Right ventricle myocardium superior (tissue), 1 donor: Measurements from ENCODE around the gene RAD21L1. TPM values are rescaled to one million over a fixed set of nuclear protein-coding genes. Genes with fewer than 3 reads are reported as not detected.

Experiments
- ATAC-seq: fragments of 200-7000 bp; cut with Tn5 transposase; one replicate; pipeline ENCODE4 v1.9.1; 2020; ENCODE audit warnings: mild to moderate bottlenecking; ENCODE audit not compliant: poor library complexity
- DNase-seq: peaks from one replicate; pipeline ENCODE4 v3.0.0-alpha.2; 2020
- intact Hi-C: fragments of 100-400 bp; cut with DNase I; formaldehyde crosslinking; loops from one replicate; pipeline ENCODE4 v1.11.2; 2022
- total RNA-seq: library from RNA; stranded (reverse); fragmentation: NEBNext Ultra II Directional; extraction: Animal tissue kit (Norgen Biotek cat#: 25700); gene quantifications from one replicate; pipeline ENCODE4 v1.2.1, GENCODE V29; 2021
- donor health status: DM: no; HTN: yes; CAD: no; lungs with severe emphysema.

The RAD21L1 gene
- total RNA-seq, 1 donor from 2014 or later = not detected

DNA sequence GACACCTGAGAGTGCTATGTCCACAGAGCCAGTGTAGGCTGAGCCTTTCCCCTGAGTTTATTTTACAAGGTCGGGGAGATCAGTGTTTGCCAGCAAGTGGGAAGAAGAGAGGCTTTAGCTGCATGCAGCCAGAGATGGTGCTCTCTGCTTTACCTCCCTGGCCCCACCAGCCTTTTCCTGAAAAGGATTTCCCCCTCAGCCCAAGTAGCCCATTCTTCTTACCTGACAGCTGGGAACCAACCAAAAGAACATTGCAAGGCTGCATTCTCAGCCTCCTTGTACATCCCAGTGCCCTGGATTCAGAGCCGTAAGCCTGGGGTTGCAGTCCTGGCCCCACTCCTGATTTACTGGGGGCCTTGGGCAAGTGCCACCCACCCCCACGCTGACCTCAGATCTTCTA, 57.1 kb downstream of the RAD21L1 start:
- intact Hi-C loops = no loop called here
- ATAC-seq = no peak
- no peak for DNase-seq

- intact Hi-C loops = no loop called here
- no peak for ATAC-seq
Observed at GRCh38 chr20:1283522-1284510, 58.0 kb downstream of the RAD21L1 start.

DNA sequence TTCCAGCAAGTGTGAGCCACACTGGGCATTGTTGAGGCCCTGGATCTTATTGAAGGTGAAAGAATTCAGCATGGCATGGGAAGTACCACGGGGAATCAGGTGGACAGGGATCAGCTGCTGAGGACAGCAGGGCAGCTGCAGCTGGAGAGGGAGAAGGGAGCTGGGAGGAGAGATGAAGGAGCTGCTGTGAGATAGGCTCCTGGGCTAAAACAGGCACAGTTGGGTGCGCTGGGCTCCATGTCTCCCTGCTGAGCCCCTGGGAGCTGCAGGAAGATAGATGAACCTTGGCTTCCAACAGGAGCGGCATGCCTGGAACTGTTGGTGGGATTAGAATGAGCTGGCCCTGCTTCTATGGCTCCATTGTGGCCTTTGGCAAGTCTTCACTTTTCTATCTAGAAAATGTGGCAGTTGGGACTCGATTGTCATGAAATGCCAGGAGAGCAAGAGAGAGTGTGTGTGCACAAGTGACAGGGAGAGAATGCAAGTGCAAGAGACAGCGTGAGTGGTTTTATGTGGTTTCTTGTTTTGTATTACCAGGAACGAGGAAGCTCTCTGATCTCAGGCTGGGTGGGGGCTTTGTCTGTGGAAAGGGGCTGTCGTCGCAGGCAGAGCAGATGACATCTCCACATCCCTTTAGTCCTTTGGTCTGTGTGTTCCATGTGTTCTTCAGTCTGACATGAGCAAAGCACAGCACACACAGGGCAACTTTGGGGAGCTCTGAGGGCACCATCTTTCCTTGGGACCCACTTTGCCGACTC, 60.6 kb downstream of the RAD21L1 start:
- ATAC-seq (no peak), DNase-seq (no peak)
- intact Hi-C loops = no loop called here

More at GRCh38 chr20:1283522-1284510, 58.0 kb downstream of the RAD21L1 start:
- no peak for DNase-seq

DNA sequence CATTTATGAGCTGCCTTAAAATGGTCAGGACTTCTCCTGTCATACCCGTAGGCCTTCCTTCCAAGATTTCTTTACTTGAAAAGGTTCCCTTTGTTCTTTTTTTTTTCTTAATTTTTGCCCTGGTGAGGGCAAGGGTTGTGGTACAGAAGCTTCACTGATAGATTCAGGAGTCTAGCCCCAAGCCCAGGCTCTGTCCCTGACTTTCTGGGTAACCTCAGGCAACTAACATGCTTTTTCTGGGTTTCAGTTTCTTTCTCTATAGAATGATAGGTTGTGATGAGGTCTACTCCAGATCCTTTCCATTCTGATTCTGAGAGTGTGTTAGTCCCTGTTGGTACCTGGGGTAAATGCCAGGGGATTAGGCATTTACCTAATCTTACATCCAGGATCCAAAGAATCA, 61.5 kb downstream of the RAD21L1 start:
- DNase-seq = no peak
- intact Hi-C loops = no loop called here
- no peak for ATAC-seq

DNA sequence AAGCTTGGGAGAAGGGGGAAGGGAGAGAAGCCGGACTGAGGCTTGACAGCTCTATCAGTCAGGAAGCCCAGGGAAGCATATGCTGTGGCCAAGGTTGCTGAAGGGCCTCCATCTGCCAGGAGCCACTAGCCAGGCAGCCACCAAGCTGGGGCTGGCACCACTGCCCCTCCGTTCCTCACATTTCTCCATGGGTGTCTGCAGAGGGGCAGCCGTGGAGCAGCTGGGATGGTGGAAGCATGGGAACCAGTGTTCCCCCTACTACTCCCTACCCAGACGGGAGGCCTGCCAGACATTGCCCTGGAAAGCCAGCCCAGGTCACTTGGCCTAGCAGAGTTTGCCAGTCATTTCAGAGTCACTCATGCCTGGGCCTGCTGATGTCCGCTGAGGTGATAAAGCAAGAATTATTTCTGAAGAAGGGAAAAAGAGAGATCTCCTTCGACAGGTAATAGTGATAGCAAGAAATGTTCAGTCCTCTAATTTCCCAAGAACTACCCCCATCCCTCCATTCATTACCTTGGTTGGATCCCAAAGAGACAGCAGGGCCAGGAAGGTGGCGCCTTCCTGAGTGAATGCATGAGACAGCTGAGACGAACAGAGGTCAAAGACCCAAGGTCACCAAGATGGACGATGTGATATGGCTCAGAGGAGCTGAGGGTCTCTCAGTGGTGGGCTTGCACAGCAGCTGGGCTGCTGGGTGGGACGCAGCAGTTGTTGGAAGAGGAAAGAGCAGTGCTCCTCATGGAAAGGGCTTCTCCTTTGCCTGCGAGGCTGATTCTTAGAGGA, 62.1 kb downstream of the RAD21L1 start:
- DNase-seq (no peak), ATAC-seq (peak; percentile 77)
- intact Hi-C loops = no loop called here

DNA sequence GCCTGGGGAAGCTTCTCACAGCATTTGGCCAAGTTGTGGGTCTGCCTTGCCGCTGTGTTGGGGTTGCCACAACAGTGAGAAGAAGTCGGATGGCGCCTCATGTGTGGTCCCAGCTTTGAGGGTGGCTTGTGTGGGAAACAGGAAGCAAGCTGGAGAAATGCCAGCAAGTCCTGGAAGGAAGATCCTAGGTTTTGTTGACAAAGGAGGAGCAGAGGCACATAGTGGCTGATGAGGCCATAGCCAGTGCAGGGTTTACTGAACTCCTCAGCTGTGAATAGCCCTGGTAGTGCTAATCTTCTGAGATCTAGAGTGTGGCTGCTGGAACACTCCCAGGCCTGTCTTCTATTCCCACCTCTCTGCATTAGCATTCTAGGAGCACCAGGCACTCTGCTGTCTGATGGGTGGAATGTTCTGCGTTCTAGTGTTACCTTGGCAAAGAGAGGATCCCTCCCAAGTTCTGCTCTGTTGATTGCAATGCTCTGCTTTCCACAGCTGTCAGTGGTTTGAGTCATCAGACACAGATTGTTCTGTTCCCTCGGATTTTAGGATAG, 65.4 kb downstream of the RAD21L1 start:
- DNase-seq = no peak
- intact Hi-C loops = no loop called here
- no peak for ATAC-seq

GRCh38 chr20:1292620-1293019, 66.8 kb downstream of the RAD21L1 start:
- ATAC-seq = no peak
- intact Hi-C loops = no loop called here
- no peak for DNase-seq

DNA sequence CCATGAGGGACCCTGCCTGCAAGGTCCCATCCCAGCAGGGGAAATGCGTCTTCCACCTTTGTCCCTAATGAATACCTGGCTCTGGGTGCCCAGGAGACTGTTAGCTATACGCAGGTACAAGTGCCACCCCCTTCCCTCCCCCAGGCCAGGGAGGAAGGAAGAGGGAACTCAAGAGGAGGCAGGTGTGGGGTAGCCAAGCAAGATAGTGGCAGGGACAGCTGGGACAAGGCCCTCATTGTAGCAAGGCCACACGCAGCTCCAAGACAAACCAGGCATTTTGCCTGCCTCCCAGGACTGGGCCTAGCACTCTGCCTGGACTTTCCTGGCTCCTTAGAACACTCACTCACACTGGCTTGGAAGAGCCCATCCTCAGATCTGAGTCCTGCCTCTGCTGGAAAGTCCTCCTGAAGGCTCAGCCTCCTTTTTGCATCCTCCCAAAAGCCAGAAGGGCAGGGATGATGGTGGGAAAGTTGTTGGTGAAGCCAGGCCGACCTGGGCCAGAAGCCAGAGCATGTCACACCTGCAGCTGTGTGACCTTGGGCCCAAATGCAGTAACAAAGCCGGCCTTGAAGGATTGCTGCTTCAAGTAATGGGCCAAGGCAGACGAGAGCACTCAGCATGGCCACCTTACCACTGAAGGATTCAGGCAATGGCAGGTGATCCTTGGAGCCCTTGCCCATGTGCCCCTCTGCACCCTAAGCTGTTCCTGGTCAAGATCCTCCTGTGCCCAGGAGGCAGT, 68.0 kb downstream of the RAD21L1 start:
- DNase-seq (no peak), ATAC-seq (no peak)
- intact Hi-C loops = no loop called here

GRCh38 chr20:1294497-1294896, 68.7 kb downstream of the RAD21L1 start:
- DNase-seq (no peak), ATAC-seq (no peak)
- intact Hi-C loops = no loop called here

DNA sequence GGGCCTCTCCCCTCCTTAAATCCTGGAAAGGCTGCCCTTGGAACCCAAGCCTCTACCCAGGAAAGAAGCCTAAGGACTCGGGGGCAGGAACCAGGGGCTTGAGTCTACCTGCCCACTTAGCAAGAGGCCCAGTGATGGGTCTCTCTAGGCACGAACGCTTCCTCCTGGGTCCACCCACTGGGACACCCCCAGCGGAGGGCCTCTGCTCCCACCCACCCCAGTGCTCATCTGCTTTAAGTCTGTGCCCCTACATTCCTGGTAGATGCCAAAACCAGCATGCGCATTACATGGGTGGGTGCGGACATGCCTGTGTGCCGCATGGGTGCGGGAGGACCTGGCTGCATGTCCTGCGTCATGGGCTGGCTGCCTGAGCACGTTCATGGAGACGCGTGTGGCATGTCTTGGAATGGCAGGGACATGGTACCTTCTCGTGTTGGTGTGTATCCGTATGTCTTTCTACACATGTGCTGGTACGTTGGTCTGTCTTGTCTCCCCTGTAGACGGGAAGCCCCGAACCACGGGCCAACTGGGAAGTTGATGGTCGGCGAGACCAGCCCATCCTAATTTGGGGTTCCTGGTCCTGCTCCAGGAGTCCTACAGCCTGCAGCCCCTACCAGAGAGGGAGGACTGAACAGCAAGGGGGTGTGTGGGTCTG, 69.6 kb downstream of the RAD21L1 start:
- no peak for DNase-seq
- intact Hi-C loops = no loop called here

DNA sequence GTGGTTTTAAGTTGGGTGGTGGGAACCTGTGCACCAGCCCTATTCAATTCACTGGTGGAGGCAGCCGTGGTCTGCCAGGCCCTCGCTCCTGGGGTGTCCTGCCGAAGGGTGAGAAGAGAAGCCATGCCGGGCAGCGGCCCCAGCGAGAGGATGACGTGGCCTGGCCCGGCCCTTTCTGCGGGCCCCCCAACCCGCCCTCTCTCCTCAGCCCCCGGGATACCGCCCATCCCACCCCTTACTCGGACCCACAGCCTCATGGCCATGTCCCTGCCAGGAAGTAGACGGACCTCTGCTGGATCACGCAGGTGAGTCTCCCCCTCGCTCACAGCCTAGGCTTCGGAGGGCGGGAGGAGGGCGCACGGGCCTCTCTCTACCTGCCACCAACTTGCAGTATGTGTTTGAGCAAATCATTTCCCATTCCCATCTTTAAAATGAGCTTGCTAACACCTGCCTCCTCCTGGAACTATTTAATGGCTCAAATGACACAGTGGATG, 70.3 kb downstream of the RAD21L1 start:
- no peak for DNase-seq
- ATAC-seq = no peak
- intact Hi-C loops = no loop called here

More for the DNA sequence above, 69.6 kb downstream of the RAD21L1 start:
- no peak for ATAC-seq

DNA sequence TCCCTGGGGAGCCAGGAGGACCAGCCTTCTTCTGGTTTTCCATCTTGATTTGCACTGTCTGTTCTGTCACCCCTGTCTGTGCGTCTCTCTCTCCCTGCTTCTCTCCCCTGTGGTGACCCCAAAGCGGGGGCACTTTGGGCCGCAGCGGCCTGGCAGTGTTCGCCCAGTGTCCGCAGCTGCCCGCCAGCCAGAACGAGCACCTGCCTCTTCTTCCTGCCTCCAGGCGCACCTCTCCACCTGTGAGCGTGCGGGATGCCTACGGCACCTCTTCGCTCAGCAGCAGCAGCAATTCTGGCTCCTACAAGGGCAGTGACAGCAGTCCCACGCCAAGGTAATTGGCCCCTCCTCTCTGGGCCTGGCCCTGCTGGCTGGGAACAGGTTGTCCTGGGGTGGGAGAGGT, 71.1 kb downstream of the RAD21L1 start:
- ATAC-seq = no peak
- no peak for DNase-seq
- intact Hi-C loops = no loop called here

DNA sequence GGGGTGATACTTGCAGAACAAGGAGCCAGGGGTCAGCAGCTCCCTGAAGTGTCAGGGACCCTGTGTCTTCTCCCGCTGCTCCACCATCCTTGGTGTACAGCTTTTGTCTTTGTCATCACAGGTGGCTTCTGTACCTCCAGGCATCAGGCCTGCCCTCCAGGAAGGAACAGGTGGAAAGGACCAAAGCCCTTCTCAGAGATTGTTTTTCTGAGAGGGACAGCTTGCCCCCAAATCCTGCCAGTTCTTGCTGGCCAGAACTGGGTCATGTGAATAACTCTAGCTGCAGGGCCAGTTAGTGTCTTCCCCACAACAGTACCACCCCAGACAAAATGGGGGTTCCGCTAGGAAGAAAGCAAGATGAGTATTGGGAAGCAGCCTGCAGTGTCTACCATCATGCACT, 71.6 kb downstream of the RAD21L1 start:
- no peak for ATAC-seq

DNA sequence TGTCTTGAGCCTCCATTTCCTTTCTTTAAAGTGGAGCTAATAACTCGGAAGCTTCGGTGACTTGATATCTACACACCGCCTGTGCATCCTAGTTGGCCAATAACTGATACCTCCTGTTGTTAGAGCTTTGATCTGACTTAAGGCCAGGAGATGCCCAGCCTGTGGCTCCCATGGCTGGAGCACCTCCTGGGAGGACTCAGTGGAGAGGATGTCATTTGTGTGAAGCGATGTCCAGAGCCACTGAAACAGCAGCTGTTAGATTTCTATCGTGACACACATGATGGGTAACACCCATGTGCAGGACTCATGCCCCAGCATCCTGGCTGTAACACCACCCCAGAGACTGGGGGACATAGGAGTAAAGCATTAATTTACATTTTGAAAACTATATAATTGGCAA, 72.3 kb downstream of the RAD21L1 start:
- ATAC-seq (no peak), DNase-seq (no peak)
- intact Hi-C loops = no loop called here

More for the DNA sequence above, 71.6 kb downstream of the RAD21L1 start:
- no peak for DNase-seq
- intact Hi-C loops = no loop called here

- ATAC-seq = no peak
- no peak for DNase-seq
- intact Hi-C loops = no loop called here
Observed at GRCh38 chr20:1298888-1299511, 73.2 kb downstream of the RAD21L1 start.

- intact Hi-C loops = no loop called here
- DNase-seq (no peak), ATAC-seq (no peak)
Observed at GRCh38 chr20:1299522-1299921, 73.7 kb downstream of the RAD21L1 start.
